RWPE1 (cell line): Measurements from ENCODE around the gene NT5C2.

Experiments
- CTCF ChIA-PET: fragments of 350-600 bp; sonication (Branson Sonifier 250); formaldehyde crosslinking; extraction: SDS; loops from one replicate; lab custom pipeline; 2021; lab: Yijun Ruan, JAX
- POLR2A ChIA-PET: fragments of 400-600 bp; formaldehyde crosslinking; extraction: SDS; loops from one replicate; lab custom pipeline; 2020; ENCODE audit warnings: antibody characterized with exemption; ENCODE audit not compliant: low non-redundant PET; lab: Yijun Ruan, JAX
- DNase-seq: peaks from one replicate; pipeline ENCODE4 v3.0.0; 2012; ENCODE audit warnings: low spot score
- H3K27ac ChIP-seq: fragments of 450-650 bp; 2 replicates; pipeline ENCODE4 v1.5.1; 2017
- CTCF ChIP-seq: fragments of 450-650 bp; conservative IDR thresholded peaks from 2 replicates; pipeline ENCODE4 v1.5.1; 2017; ENCODE audit warnings: low read depth, mild to moderate bottlenecking

The NT5C2 gene

GRCh38 chr10:103154521-103155299 lies 38.4 kb downstream of the NT5C2 start:
- POLR2A ChIA-PET = no interaction called here
- CTCF ChIA-PET = interaction anchor here (0.6 to 1.4 kb wide), 3 partner anchors 9 to 90 kb away, joined by 3 to 5 read pairs (median 3); no protein-coding TSS in a partner anchor
- DNase-seq = no peak
- H3K27ac ChIP-seq = no peak overlapping the region
- no peak for TF ChIP-seq CTCF

GRCh38 chr10:103153302-103154197 lies 39.5 kb downstream of the NT5C2 start:
- no peak for DNase-seq

GRCh38 chr10:103149991-103150622 lies 43.0 kb downstream of the NT5C2 start:
- H3K27ac ChIP-seq = no peak overlapping the region
- DNase-seq = no peak
- ChIA-PET POLR2A (no interaction called here), CTCF (interaction anchor here (0.6 kb wide), 1 partner anchor 32 kb away, joined by 4 read pairs; no protein-coding TSS in a partner anchor)
- no peak for TF ChIP-seq CTCF

More at GRCh38 chr10:103153302-103154197, 39.5 kb downstream of the NT5C2 start:
- H3K27ac ChIP-seq = no peak overlapping the region
- ChIA-PET POLR2A (no interaction called here), CTCF (interaction anchor here (0.6 kb wide), 1 partner anchor 22 kb away, joined by 3 read pairs; no protein-coding TSS in a partner anchor)
- no peak for TF ChIP-seq CTCF

GRCh38 chr10:103147645-103148044 lies 45.4 kb downstream of the NT5C2 start:
- ChIA-PET CTCF (interaction anchor here (0.6 kb wide), 1 partner anchor 37 kb away, joined by 3 read pairs; no protein-coding TSS in a partner anchor), POLR2A (no interaction called here)
- TF ChIP-seq CTCF = no peak
- DNase-seq = no peak
- H3K27ac ChIP-seq = no peak overlapping the region

GRCh38 chr10:103145860-103146466 lies 47.1 kb downstream of the NT5C2 start:
- POLR2A ChIA-PET = no interaction called here
- peak; percentile 45 for DNase-seq
- no peak for TF ChIP-seq CTCF
- CTCF ChIA-PET = interaction anchor here (0.7 kb wide), 1 partner anchor 9 kb away, joined by 3 read pairs; no protein-coding TSS in a partner anchor
- no peak overlapping the region for H3K27ac ChIP-seq
